HUES6 (cell line): ENCODE results near the gene SORCS1.

Experiments used
- H3K27ac ChIP-seq: 2 replicates; pipeline ENCODE4 v1.7.0; 2013; ENCODE audit warnings: low read depth, mild to moderate bottlenecking, low read length, inconsistent platforms
- H3K27me3 ChIP-seq: 2 replicates; pipeline ENCODE4 v1.6.1; 2013; ENCODE audit warnings: low read length; ENCODE audit not compliant: control insufficient read depth, insufficient read depth
- H3K36me3 ChIP-seq: 2 replicates; pipeline ENCODE4 v1.6.1; 2013; ENCODE audit warnings: low read length; ENCODE audit not compliant: control insufficient read depth, insufficient read depth
- H3K4me1 ChIP-seq: 2 replicates; pipeline ENCODE4 v1.6.1; 2013; ENCODE audit warnings: low read length; ENCODE audit not compliant: control insufficient read depth, insufficient read depth
- H3K4me3 ChIP-seq: 2 replicates; pipeline ENCODE4 v1.5.1; 2013; ENCODE audit warnings: low read depth, low read length
- H3K9ac ChIP-seq: one replicate; pipeline ENCODE4 v1.6.1; 2013; ENCODE audit warnings: mild to moderate bottlenecking, low read length
- H3K9me3 ChIP-seq: 2 replicates; pipeline ENCODE4 v1.6.1; 2013; ENCODE audit warnings: low read depth, low read length; ENCODE audit not compliant: control insufficient read depth, insufficient read depth

The SORCS1 gene

DNA sequence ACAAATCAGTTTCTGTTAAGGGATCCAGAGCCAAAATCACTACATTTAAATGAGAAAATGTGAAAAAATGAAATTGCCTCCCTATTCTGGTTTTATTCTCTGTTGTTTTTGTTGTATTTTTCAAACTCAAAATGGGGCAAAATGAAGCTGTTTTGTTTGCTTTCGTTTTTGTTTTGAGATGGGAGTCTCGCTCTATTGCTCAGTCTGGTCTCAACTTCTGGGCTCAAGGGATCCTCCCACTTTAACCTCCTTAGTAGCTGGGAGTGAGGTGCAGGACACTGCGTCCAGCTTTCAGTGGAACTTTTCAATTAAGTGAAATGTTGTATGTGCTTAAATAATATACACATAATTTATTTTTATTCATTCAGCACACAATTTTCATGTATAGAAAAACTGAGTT lies 205.0 kb downstream of the SORCS1 start:
- Histone ChIP-seq H3K27me3 (no peaks in the 10 kb centered on the region), H3K9ac (no peak overlapping the region), H3K9me3 (no peaks in the 10 kb centered on the region), H3K27ac (no peak overlapping the region), H3K36me3 (no peaks in the 10 kb centered on the region), H3K4me1 (peaks cover 9% of the 10 kb centered on the region), H3K4me3 (no peak overlapping the region)

DNA sequence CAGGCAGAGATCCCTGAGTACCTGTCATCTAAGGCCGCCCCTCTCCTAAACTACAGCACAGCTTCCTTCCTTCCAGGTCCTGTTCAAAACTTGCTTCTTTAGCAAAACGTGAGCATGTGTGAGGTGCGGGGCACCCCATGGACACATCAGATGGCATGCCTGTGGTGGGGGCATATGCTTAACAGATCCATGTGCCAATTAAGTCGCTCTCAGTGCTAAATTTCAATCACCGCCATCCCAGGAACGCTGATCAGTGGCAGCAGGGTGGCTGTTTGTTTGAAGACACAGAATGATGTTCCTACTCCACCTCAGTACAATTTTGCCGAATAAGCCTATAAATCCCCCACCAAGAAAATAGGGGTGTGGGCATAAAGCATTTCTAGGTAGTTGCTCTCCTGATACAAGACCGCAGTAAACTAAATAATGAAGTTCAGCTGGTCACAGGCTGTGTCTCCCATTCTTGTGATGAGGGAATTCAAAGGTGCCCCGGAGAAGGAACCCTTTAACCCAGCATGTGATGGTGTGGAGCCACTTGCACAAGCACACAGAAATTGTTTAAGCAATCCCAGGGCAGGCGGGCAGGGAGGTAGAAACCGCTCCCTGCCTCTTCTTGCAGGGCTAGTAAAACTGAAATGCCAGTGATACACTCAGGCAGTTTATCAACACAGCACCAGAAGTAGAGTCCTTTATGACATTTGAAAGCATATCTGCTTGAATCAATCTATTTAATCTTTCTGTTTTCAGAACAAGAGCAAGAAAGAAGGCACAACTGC lies 205.7 kb downstream of the SORCS1 start:
- Histone ChIP-seq H3K27ac (no peak overlapping the region), H3K27me3 (no peaks in the 10 kb centered on the region), H3K4me1 (peaks cover 9% of the 10 kb centered on the region), H3K36me3 (no peaks in the 10 kb centered on the region), H3K9me3 (no peaks in the 10 kb centered on the region), H3K4me3 (no peak overlapping the region), H3K9ac (no peak overlapping the region)

DNA sequence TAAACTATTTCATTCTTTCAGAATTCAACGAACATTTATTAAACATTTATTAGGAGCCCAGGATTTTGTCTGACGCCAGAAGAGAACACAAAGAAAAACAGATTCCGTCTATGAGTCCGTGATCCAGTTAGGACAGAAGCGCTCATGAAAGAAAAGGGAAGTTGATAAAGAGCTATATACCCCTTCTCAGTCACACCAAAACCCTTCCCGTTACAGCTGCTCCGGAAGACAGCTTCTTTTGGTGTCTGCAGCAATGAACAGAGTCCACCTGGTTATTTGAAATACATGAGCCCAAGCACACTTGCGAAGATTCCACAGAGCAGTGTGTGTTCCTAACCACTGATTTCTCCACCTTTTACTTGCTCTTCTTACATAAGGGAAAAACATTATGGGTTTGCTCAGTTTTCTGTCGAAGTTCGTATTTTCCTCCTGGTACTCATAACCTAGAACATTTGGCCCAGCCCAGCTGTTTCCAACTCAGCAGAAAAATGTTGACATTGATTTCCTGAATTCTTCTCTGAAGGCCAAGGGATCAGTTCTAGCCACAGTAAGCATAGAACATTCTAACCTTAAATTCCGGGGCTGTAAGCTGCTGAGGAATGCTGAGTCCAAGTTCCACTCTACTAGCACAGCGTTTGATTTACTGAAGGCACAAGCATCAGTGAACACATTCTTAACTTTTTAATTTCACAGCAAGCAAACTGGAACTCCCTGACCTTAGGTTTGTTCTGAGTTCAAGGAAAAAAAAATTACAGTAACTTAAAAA lies 206.5 kb downstream of the SORCS1 start:
- no peak overlapping the region for H3K9ac ChIP-seq
- H3K4me1 ChIP-seq, result peaks cover 9% of the 10 kb centered on the region
- H3K36me3 ChIP-seq, result no peaks in the 10 kb centered on the region
- H3K27me3 ChIP-seq, result no peaks in the 10 kb centered on the region
- no peak overlapping the region for H3K27ac ChIP-seq
- H3K9me3 ChIP-seq, result no peaks in the 10 kb centered on the region
- no peak overlapping the region for H3K4me3 ChIP-seq

DNA sequence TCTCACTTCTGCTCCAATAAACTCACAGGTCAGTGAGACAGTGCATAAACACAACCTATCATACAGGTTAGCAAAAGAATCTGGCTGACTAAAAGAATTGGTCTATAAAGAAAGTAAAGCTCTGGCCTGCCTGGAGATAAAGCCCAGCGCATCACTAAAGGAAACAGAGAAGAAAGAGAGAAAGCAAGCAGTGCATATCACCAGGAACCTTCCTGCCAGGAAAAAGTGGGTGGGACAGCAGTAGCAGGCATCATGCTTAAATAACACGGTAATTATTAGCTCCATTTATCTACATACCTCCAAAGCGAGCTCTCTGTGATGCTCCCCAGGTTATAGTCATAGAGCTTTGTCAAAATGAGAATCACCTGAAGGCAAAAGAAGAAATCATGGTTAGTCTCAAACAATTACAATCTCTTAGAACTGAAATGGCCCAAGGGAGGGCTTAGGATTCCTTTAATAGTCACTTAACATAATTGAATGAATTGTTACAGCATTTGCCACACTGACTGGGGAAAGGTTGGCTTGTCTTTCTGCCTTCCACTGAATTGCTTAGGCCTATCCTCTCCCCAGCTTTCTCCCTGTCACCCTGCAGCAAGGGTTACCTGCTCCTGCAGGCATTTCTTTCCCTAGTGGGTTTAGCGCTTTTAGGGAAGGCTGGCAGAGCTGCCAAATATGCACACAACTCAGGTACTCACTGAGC lies 208.1 kb downstream of the SORCS1 start:
- H3K36me3 ChIP-seq, result no peaks in the 10 kb centered on the region
- no peaks in the 10 kb centered on the region for H3K27me3 ChIP-seq
- H3K27ac ChIP-seq, result no peak overlapping the region

DNA sequence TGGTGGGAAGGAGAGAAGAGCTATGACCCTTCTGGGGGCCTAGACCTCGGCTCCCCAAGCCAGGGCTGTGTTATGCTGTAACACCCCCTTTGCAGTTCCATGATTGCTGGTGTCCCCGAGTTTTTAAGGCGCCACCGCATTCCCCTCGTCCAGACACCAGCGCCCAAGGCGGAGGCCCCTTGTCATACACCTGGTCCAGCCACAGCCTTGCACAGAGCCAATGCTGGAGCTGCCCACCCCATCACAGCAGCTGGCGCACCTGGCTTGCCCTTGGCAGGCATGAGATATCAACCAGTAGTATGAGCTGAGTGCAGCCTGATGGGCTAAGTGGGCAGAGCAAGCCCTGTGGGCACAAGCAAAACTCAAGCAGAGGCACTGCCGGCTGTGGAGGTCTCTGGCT lies 209.4 kb downstream of the SORCS1 start:
- H3K36me3 ChIP-seq, result no peaks in the 10 kb centered on the region
- no peak overlapping the region for H3K9ac ChIP-seq
- H3K4me1 ChIP-seq, result peaks cover 9% of the 10 kb centered on the region
- no peaks in the 10 kb centered on the region for H3K27me3 ChIP-seq
- H3K9me3 ChIP-seq, result no peaks in the 10 kb centered on the region
- no peak overlapping the region for H3K4me3 ChIP-seq
- H3K27ac ChIP-seq, result no peak overlapping the region

More for the DNA sequence above, 208.1 kb downstream of the SORCS1 start:
- Histone ChIP-seq H3K4me3 (no peak overlapping the region), H3K9ac (no peak overlapping the region), H3K4me1 (peaks cover 9% of the 10 kb centered on the region), H3K9me3 (no peaks in the 10 kb centered on the region)

DNA sequence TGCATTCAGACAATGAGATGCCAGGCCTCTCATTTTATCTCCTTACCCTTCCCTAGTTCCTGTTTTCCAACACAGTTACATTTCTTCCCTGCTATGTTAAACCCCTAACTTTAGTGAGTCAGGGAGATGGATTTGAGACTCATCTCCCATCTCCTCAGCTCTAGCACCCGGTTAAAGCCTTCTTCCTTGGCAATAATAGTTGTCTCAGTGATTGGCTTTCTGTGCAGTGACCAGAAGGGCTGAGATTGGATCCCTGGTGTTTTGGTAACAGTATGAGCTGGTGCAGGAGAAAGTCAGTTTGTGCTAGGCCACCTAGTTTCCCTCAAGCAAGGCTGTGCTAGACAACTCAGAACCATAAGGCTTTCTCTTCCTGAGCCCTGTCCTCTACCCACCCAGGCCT lies 212.5 kb downstream of the SORCS1 start:
- H3K36me3 ChIP-seq, result no peaks in the 10 kb centered on the region
- H3K9me3 ChIP-seq, result no peaks in the 10 kb centered on the region
- no peak overlapping the region for H3K4me3 ChIP-seq
- no peak overlapping the region for H3K9ac ChIP-seq
- no peaks in the 10 kb centered on the region for H3K27me3 ChIP-seq
- peaks cover 9% of the 10 kb centered on the region for H3K4me1 ChIP-seq
- no peak overlapping the region for H3K27ac ChIP-seq

DNA sequence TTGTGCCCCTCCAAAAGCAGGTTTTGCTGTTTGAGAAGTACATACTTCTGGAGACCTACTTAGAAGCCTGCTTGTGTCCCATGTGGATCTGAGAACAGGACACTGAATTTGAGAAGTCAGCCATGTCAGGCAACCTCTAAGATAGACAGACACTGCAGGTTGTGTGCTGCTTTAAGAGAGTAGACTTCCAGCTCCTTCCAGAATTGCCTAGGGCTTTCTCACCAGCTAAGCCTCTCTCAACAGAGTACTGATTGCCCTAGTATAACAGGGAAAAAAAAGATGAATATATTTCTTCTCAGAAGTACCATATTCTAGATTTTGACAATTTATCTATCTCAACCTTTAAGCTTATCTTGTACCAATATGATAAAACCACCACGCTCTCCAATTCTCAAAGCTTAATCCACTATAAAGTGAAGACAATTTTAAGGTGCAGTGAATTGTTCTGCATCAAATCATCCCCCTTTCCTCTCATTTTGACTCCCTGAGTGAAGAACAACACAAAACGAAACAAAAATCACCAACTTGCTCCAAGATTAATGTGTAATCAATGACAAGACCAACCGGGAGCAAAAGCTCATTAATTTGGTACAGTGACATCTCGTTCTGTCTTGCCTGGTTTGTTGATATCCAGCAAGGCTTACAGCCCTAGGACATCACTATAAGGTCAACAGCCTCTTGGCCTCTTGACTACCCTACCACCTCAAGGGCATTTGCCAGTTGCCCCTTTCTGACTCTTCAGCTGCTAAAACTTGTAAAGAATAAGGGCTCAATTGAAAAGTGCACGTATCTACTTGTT lies 214.6 kb downstream of the SORCS1 start:
- Histone ChIP-seq H3K9me3 (no peaks in the 10 kb centered on the region), H3K4me1 (no peaks in the 10 kb centered on the region), H3K36me3 (no peaks in the 10 kb centered on the region), H3K9ac (no peak overlapping the region), H3K27me3 (no peaks in the 10 kb centered on the region), H3K4me3 (no peak overlapping the region), H3K27ac (no peak overlapping the region)

DNA sequence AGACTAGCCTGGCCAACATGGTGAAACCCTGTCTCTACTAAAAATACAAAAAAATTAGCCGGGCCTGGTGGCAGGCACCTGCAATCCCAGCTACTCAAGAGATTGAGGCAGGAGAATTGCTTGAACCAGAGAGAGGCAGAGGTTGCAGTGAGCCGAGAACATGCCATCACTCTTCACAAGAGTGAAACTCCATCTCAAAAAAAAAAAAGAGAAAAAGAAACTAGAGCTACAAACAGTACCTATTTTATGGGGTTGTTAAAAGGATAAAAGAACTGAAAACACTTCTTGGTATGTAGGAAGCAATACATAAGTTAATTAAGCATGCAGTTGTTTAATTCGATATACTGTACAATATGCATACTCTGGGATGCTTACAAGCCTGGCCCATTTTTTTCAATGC lies 216.9 kb downstream of the SORCS1 start:
- no peak overlapping the region for H3K4me3 ChIP-seq
- no peaks in the 10 kb centered on the region for H3K9me3 ChIP-seq
- no peaks in the 10 kb centered on the region for H3K4me1 ChIP-seq
- no peaks in the 10 kb centered on the region for H3K36me3 ChIP-seq
- H3K27me3 ChIP-seq, result no peaks in the 10 kb centered on the region
- H3K9ac ChIP-seq, result no peak overlapping the region
- H3K27ac ChIP-seq, result no peak overlapping the region

DNA sequence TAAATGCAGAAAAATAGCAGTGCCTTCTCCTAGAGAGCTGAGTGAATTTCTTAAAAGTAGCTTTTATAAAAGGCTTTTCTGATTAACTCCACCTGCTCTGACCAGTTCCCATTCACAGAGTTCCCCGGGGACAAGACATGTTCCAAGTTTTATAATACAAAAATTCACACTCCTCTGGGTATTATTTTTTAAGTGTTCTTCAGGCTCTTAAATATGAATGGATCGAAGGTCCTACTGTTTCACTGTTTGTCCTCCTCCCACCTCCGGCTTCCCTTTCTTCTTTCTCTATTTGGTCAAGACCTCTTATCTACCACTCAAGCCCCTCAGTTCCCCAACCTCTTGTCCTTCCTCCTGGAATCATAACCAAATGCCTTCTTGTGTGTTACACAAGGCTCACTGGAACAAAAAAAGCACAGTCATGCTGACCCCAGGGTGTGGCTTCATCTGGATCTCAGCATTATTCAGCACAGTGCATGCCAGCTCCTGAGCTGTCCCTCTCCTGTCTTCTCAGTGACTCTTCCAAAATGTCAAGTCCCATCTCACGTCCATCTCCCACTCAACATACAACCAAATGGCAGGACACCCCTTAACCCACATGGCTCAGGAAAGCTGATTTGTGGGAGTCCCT lies 222.4 kb downstream of the SORCS1 start:
- Histone ChIP-seq H3K4me1 (no peaks in the 10 kb centered on the region), H3K27ac (no peak overlapping the region), H3K4me3 (no peak overlapping the region), H3K27me3 (no peaks in the 10 kb centered on the region), H3K36me3 (no peaks in the 10 kb centered on the region), H3K9me3 (no peaks in the 10 kb centered on the region), H3K9ac (no peak overlapping the region)

DNA sequence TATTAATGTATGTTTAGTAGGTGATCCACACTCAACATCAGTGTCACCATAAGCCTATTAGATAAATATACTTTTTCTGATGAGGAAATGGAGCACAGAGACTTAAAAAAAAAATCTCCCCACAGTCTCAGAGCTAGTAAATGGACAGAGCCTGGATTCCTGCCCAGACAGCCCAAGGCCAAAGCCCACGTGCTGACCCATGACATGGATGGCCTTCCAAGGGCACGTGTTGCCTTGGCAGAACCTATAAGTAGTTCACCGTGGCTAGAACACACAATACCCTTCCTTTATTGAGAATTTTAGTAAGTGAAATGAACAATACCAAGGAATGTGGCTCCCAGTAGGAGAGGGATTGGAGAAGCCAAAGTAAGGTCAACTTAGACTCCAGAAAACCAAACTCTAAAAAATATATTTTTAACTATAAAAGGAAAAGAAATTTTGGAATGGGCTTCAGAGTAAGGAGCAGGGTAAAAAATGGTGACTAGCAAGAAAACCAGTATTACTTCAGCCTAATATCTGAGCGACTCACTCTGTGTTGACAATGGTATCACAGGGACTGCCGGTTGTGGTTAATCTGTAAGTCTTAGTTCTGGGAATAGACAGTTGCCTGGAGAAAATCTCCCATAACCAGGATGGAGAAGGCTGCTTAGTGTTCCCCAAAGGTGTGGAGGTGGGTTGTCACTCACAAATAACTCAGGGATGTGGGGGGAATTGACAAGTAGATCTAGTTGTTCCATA lies 223.0 kb downstream of the SORCS1 start:
- no peak overlapping the region for H3K4me3 ChIP-seq
- H3K9ac ChIP-seq, result no peak overlapping the region
- no peak overlapping the region for H3K27ac ChIP-seq
- H3K9me3 ChIP-seq, result no peaks in the 10 kb centered on the region
- no peaks in the 10 kb centered on the region for H3K36me3 ChIP-seq
- H3K4me1 ChIP-seq, result no peaks in the 10 kb centered on the region
- H3K27me3 ChIP-seq, result no peaks in the 10 kb centered on the region
